ENCODE measurements around the gene RFNG.

DNA sequence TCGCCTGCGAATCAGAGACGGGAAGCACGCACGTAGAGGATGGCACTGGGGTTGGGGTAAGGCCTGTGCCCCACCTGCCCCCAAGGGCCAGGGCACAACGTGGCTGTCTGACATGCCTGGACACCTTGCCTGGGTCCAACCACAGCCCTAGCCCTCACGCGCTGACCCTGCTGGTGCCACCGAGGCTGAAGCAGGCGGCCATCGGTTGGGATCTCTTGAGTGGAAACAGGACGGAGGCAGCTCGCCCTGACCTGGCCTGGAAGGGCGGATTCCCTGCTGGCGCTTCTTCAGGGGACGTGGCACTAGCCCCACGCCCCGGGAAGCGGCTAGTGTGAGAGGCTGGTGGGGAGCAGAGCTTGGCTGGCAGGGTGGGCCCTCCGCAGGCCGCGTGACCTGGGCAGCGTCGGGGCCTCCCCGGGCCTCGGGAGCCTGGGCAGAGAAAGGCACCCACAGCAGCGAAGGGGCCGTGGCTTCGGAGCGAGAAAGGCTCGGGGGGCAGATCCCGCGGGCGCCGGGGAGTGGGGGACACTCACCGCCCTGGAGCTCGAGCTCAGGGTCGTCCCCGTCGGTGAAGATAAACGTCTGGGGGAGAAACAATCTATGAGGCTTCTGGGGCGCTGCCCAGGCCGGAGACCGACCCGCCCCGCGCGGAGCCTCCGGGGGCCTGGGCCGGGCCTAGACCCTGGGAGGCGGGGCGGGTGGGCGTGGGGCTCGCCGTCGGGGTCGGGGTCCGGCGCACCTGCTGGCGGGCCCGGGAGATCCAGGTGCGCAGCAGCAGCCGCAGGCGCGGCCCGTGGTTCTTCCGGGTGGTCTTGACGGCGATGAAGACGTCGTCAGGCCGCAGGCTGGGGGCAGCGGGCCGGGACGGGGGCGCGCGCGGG, 610 bp downstream of the RFNG start:
- TF ChIP-seq, protein P1, sequence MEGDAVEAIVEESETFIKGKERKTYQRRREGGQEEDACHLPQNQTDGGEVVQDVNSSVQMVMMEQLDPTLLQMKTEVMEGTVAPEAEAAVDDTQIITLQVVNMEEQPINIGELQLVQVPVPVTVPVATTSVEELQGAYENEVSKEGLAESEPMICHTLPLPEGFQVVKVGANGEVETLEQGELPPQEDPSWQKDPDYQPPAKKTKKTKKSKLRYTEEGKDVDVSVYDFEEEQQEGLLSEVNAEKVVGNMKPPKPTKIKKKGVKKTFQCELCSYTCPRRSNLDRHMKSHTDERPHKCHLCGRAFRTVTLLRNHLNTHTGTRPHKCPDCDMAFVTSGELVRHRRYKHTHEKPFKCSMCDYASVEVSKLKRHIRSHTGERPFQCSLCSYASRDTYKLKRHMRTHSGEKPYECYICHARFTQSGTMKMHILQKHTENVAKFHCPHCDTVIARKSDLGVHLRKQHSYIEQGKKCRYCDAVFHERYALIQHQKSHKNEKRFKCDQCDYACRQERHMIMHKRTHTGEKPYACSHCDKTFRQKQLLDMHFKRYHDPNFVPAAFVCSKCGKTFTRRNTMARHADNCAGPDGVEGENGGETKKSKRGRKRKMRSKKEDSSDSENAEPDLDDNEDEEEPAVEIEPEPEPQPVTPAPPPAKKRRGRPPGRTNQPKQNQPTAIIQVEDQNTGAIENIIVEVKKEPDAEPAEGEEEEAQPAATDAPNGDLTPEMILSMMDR (IDR thresholded peaks at IDR 0.05) = no peak
- TF ChIP-seq POLR2A (IDR thresholded peaks at IDR 0.05) (no peak), POLR2AphosphoS5 (IDR thresholded peaks at IDR 0.05) (no peak)

Data from transverse colon (tissue), 4 donors.